Neural cell (in vitro differentiated cells): Measurements from ENCODE around the gene IDH3B. TPM values are rescaled to one million over a fixed set of nuclear protein-coding genes. Genes with fewer than 3 reads are reported as not detected.

Experiments used
- H2AFZ ChIP-seq: fragments of 200-600, 300-800 bp; sonication (generic), shearing (Covaris generic); 2 replicates; pipeline ENCODE4 v1.6.0; 2014; ENCODE audit warnings: low read depth, mild to moderate bottlenecking, antibody characterized with exemption, low read length, moderate library complexity
- H3F3A ChIP-seq: fragments of 200-600 bp; shearing (Covaris generic); 2 replicates; pipeline ENCODE4 v1.6.1; 2016; ENCODE audit warnings: mild to moderate bottlenecking, moderate library complexity, mixed read lengths, antibody characterized with exemption, low read length; ENCODE audit not compliant: insufficient read depth, poor library complexity, severe bottlenecking
- H3K27ac ChIP-seq: fragments of 200-600, 300-800 bp; sonication (generic), shearing (Covaris generic); 2 replicates; pipeline ENCODE4 v1.5.1; 2014; ENCODE audit warnings: mild to moderate bottlenecking, low read length, moderate library complexity
- H3K27me3 ChIP-seq: fragments of 300-800, 200-600 bp; sonication (generic), shearing (Covaris generic); 2 replicates; pipeline ENCODE4 v1.6.0; 2014; ENCODE audit warnings: mild to moderate bottlenecking, low read depth, low read length, moderate library complexity; ENCODE audit not compliant: insufficient read depth
- H3K36me3 ChIP-seq: fragments of 300-800, 200-600 bp; sonication (generic), shearing (Covaris generic); 2 replicates; pipeline ENCODE4 v1.5.1; 2014; ENCODE audit warnings: mild to moderate bottlenecking, antibody characterized with exemption, low read length, moderate library complexity; ENCODE audit not compliant: insufficient read depth
- H3K4me2 ChIP-seq: fragments of 300-800, 200-600 bp; sonication (generic), shearing (Covaris generic); 2 replicates; pipeline ENCODE4 v1.6.0; 2014; ENCODE audit warnings: mild to moderate bottlenecking, low read length
- H3K4me3 ChIP-seq: fragments of 300-800, 200-600 bp; sonication (generic), shearing (Covaris generic); 2 replicates; pipeline ENCODE4 v1.5.1; 2014; ENCODE audit warnings: mild to moderate bottlenecking, low read length, moderate library complexity
- H3K79me2 ChIP-seq: fragments of 200-600 bp; shearing (Covaris generic); replicated peaks from 2 replicates; pipeline ENCODE4 v1.6.0; 2014; ENCODE audit warnings: mild to moderate bottlenecking, low read length, moderate library complexity; ENCODE audit not compliant: insufficient read depth
- H3K9ac ChIP-seq: fragments of 300-800, 200-600 bp; sonication (generic), shearing (Covaris generic); 2 replicates; pipeline ENCODE4 v1.6.1; 2016; ENCODE audit warnings: mild to moderate bottlenecking, low read length, mixed read lengths
- H3K9me2 ChIP-seq: fragments of 200-600 bp; shearing (Covaris generic); 2 replicates; pipeline ENCODE4 v1.6.1; 2016; ENCODE audit warnings: mild to moderate bottlenecking, low read length, mixed read lengths; ENCODE audit not compliant: insufficient read depth
- H3K9me3 ChIP-seq: fragments of 200-600, 300-800 bp; sonication (generic), shearing (Covaris generic); 2 replicates; pipeline ENCODE4 v1.6.1; 2016; ENCODE audit warnings: mild to moderate bottlenecking, mixed run types, low read length, moderate library complexity, mixed read lengths
- H4K20me1 ChIP-seq: fragments of 200-600 bp; shearing (Covaris generic); 2 replicates; pipeline ENCODE4 v1.6.1; 2016; ENCODE audit warnings: mild to moderate bottlenecking, mixed run types; ENCODE audit not compliant: insufficient read depth
- EP300 ChIP-seq: fragments of 450-650 bp; conservative IDR thresholded peaks from 2 replicates; pipeline ENCODE4 v1.6.1; 2014; ENCODE audit warnings: antibody characterized with exemption, mild to moderate bottlenecking, moderate library complexity; ENCODE audit not compliant: poor library complexity, severe bottlenecking
- EZH2 ChIP-seq: fragments of 200-600, 300-800 bp; shearing (Covaris generic), sonication (generic); IDR thresholded peaks from 2 replicates; pipeline ENCODE4 v1.6.1; 2014; ENCODE audit warnings: antibody characterized with exemption, low read length, borderline replicate concordance, mild to moderate bottlenecking; ENCODE audit not compliant: insufficient read depth, poor library complexity, severe bottlenecking
- MXI1 ChIP-seq: fragments of 450-650 bp; conservative IDR thresholded peaks from 2 replicates; pipeline ENCODE4 v1.6.1; 2014; ENCODE audit warnings: antibody characterized with exemption, mild to moderate bottlenecking; ENCODE audit not compliant: poor library complexity, severe bottlenecking
- POLR2AphosphoS5 ChIP-seq: IDR thresholded peaks from 2 replicates; pipeline ENCODE4 v1.6.1; 2012
- SMC3 ChIP-seq: fragments of 450-650 bp; conservative IDR thresholded peaks from 2 replicates; pipeline ENCODE4 v1.6.1; 2014; ENCODE audit warnings: antibody characterized with exemption, mild to moderate bottlenecking, moderate library complexity; ENCODE audit not compliant: poor library complexity
- polyA plus RNA-seq: library from polyadenylated mRNA; depleted of rRNA; stranded (reverse); fragments of >200 nt; gene quantifications from 2 replicates; pipeline ENCODE4 v1.2.3, GENCODE V29; 2014
- TF ChIP-seq, protein P1 (sequence below): IDR thresholded peaks from 2 replicates; pipeline ENCODE4 v1.6.1; 2012; ENCODE audit warnings: borderline replicate concordance
- TF ChIP-seq, protein P2 (sequence below): fragments of 450-650 bp; IDR thresholded peaks from 2 replicates; pipeline ENCODE4 v1.5.1; 2014; ENCODE audit warnings: antibody characterized with exemption, mild to moderate bottlenecking, moderate library complexity; ENCODE audit not compliant: poor library complexity, severe bottlenecking

IDH3B gene
- polyA plus RNA-seq, 1 donor from 2014 or later, result 307 TPM

- H3F3A ChIP-seq, result no peaks in the 10 kb centered on the region
Measured at GRCh38 chr20:2700913-2701620, 37.1 kb upstream of the IDH3B start.

GRCh38 chr20:2699775-2700413 is 35.9 kb upstream of the IDH3B start:
- Histone ChIP-seq H3K9me2 (no peaks in the 10 kb centered on the region), H3K27ac (no peak overlapping the region), H3K4me3 (no peak overlapping the region), H4K20me1 (no peaks in the 10 kb centered on the region), H3K79me2 (no peaks in the 10 kb centered on the region), H3K36me3 (no peaks in the 10 kb centered on the region), H3F3A (no peaks in the 10 kb centered on the region), H3K27me3 (peaks cover 3% of the 10 kb centered on the region), H3K4me2 (no peak overlapping the region), H3K9me3 (no peaks in the 10 kb centered on the region), H3K9ac (no peak overlapping the region), H2AFZ (no peak overlapping the region)
- no peak for TF ChIP-seq POLR2AphosphoS5

More at GRCh38 chr20:2700913-2701620, 37.1 kb upstream of the IDH3B start:
- H4K20me1 ChIP-seq, result no peaks in the 10 kb centered on the region
- H3K4me2 ChIP-seq, result no peak overlapping the region
- TF ChIP-seq, protein P1, sequence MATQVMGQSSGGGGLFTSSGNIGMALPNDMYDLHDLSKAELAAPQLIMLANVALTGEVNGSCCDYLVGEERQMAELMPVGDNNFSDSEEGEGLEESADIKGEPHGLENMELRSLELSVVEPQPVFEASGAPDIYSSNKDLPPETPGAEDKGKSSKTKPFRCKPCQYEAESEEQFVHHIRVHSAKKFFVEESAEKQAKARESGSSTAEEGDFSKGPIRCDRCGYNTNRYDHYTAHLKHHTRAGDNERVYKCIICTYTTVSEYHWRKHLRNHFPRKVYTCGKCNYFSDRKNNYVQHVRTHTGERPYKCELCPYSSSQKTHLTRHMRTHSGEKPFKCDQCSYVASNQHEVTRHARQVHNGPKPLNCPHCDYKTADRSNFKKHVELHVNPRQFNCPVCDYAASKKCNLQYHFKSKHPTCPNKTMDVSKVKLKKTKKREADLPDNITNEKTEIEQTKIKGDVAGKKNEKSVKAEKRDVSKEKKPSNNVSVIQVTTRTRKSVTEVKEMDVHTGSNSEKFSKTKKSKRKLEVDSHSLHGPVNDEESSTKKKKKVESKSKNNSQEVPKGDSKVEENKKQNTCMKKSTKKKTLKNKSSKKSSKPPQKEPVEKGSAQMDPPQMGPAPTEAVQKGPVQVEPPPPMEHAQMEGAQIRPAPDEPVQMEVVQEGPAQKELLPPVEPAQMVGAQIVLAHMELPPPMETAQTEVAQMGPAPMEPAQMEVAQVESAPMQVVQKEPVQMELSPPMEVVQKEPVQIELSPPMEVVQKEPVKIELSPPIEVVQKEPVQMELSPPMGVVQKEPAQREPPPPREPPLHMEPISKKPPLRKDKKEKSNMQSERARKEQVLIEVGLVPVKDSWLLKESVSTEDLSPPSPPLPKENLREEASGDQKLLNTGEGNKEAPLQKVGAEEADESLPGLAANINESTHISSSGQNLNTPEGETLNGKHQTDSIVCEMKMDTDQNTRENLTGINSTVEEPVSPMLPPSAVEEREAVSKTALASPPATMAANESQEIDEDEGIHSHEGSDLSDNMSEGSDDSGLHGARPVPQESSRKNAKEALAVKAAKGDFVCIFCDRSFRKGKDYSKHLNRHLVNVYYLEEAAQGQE, result no peak
- TF ChIP-seq POLR2AphosphoS5 (no peak), MXI1 (no peak)
- TF ChIP-seq, protein P2, sequence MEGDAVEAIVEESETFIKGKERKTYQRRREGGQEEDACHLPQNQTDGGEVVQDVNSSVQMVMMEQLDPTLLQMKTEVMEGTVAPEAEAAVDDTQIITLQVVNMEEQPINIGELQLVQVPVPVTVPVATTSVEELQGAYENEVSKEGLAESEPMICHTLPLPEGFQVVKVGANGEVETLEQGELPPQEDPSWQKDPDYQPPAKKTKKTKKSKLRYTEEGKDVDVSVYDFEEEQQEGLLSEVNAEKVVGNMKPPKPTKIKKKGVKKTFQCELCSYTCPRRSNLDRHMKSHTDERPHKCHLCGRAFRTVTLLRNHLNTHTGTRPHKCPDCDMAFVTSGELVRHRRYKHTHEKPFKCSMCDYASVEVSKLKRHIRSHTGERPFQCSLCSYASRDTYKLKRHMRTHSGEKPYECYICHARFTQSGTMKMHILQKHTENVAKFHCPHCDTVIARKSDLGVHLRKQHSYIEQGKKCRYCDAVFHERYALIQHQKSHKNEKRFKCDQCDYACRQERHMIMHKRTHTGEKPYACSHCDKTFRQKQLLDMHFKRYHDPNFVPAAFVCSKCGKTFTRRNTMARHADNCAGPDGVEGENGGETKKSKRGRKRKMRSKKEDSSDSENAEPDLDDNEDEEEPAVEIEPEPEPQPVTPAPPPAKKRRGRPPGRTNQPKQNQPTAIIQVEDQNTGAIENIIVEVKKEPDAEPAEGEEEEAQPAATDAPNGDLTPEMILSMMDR, result no peak
- H3K27ac ChIP-seq, result no peak overlapping the region
- no peaks in the 10 kb centered on the region for H3K9me3 ChIP-seq
- no peaks in the 10 kb centered on the region for H3K9me2 ChIP-seq
- no peak overlapping the region for H3K4me3 ChIP-seq
- no peaks in the 10 kb centered on the region for H3K27me3 ChIP-seq
- no peaks in the 10 kb centered on the region for H3K79me2 ChIP-seq
- H3K9ac ChIP-seq, result no peak overlapping the region
- H3K36me3 ChIP-seq, result no peaks in the 10 kb centered on the region
- H2AFZ ChIP-seq, result no peak overlapping the region

DNA sequence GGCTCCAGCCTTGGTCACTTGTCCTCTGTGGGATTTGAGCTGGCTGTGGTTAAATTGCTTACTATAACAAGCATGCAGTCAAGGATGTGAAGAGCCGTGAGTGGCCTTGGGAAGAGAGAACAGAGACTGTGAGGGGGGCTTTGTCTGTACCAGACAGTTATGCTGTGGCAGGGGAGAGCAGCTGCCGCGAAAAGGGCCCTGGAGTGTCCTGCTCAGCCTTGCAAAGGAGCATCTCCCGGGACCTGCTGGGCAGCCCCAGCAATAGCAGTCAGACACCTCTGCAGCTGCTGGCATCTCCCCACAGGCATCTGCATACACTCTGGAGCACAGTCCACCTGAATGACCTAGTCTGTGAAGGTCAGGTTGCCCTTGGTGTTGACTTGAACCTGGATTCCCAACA is 34.9 kb upstream of the IDH3B start:
- H4K20me1 ChIP-seq, result no peaks in the 10 kb centered on the region
- H3K9ac ChIP-seq, result no peak overlapping the region
- H3K36me3 ChIP-seq, result no peaks in the 10 kb centered on the region
- no peaks in the 10 kb centered on the region for H3K9me3 ChIP-seq
- H3K4me2 ChIP-seq, result no peak overlapping the region
- H3K4me3 ChIP-seq, result no peak overlapping the region
- H3K27me3 ChIP-seq, result peaks cover 10% of the 10 kb centered on the region
- no peaks in the 10 kb centered on the region for H3K79me2 ChIP-seq
- H3K27ac ChIP-seq, result no peak overlapping the region
- H3K9me2 ChIP-seq, result no peaks in the 10 kb centered on the region
- TF ChIP-seq, protein P2, result no peak
- TF ChIP-seq, protein P1, result no peak
- TF ChIP-seq EP300, result no peak
- no peak for TF ChIP-seq EZH2
- no peak for TF ChIP-seq SMC3
- no peak overlapping the region for H2AFZ ChIP-seq
- no peaks in the 10 kb centered on the region for H3F3A ChIP-seq
